SK-N-SH treated with all-trans-retinoic acid at 6 μM for 48 hours (cell line): Measurements from ENCODE around the gene TBCD.

Source experiments
- ATAC-seq: fragments of 200-7000 bp; cut with Tn5 transposase; 3 replicates; pipeline ENCODE4 v1.9.1; 2020; ENCODE audit warnings: mild to moderate bottlenecking, moderate library complexity
- ARNTL ChIP-seq: fragments of 450-650 bp; formaldehyde crosslinking; IDR thresholded peaks from 2 replicates; pipeline ENCODE4 v1.5.0; 2020; ENCODE audit warnings: low read depth, mild to moderate bottlenecking, moderate library complexity, borderline replicate concordance
- BACH2 ChIP-seq: fragments of 250-450 bp; sonication (Bioruptor Pico); IDR thresholded peaks from 2 replicates; pipeline ENCODE4 v1.9.0; 2021; ENCODE audit warnings: mild to moderate bottlenecking, borderline replicate concordance
- CSDC2 ChIP-seq: fragments of 250-450 bp; sonication (Bioruptor Pico); IDR thresholded peaks from 2 replicates; pipeline ENCODE4 v1.5.0; 2020; ENCODE audit warnings: mild to moderate bottlenecking, moderate library complexity
- ESRRG ChIP-seq: fragments of 250-450 bp; sonication (Bioruptor Pico); IDR thresholded peaks from 2 replicates; pipeline ENCODE4 v1.6.1; 2021; ENCODE audit warnings: mild to moderate bottlenecking
- GLIS3 ChIP-seq: fragments of 250-450 bp; sonication (Bioruptor Pico); IDR thresholded peaks from 2 replicates; pipeline ENCODE4 v1.5.0; 2020; ENCODE audit warnings: mild to moderate bottlenecking, moderate library complexity
- ISL1 ChIP-seq: fragments of 250-450 bp; sonication (Bioruptor Pico); IDR thresholded peaks from 2 replicates; pipeline ENCODE4 v2.1.2; 2022; ENCODE audit warnings: mild to moderate bottlenecking, moderate library complexity
- OSR1 ChIP-seq: fragments of 250-450 bp; sonication (Bioruptor Pico); IDR thresholded peaks from 2 replicates; pipeline ENCODE4 v1.8.0; 2022; ENCODE audit warnings: moderate library complexity, mild to moderate bottlenecking, inconsistent platforms
- PPARA ChIP-seq: fragments of 250-450 bp; sonication (Bioruptor Pico); IDR thresholded peaks from 2 replicates; pipeline ENCODE4 v1.5.0; 2020; ENCODE audit warnings: mild to moderate bottlenecking, borderline replicate concordance
- RARB ChIP-seq: fragments of 250-450 bp; sonication (Bioruptor Pico); IDR thresholded peaks from 2 replicates; pipeline ENCODE4 v1.8.0; 2021; ENCODE audit warnings: mild to moderate bottlenecking, moderate library complexity
- SNAI2 ChIP-seq: fragments of 250-450 bp; sonication (Bioruptor Pico); IDR thresholded peaks from 2 replicates; pipeline ENCODE4 v1.5.0; 2020; ENCODE audit warnings: mild to moderate bottlenecking, moderate library complexity
- TCF4 ChIP-seq: fragments of 250-450 bp; sonication (Bioruptor Pico); IDR thresholded peaks from 2 replicates; pipeline ENCODE4 v1.8.0; 2021; ENCODE audit warnings: mild to moderate bottlenecking, moderate library complexity, borderline replicate concordance
- TOX ChIP-seq: fragments of 250-450 bp; sonication (Bioruptor Pico); IDR thresholded peaks from 2 replicates; pipeline ENCODE4 v1.8.0; 2021; ENCODE audit warnings: mild to moderate bottlenecking, moderate library complexity, borderline replicate concordance
- ZC3H10 ChIP-seq: fragments of 250-450 bp; sonication (Bioruptor Pico); IDR thresholded peaks from 2 replicates; pipeline ENCODE4 v1.5.1; 2021; ENCODE audit warnings: mild to moderate bottlenecking, moderate library complexity
- ZFP3 ChIP-seq: fragments of 250-450 bp; sonication (Bioruptor Pico); IDR thresholded peaks from 2 replicates; pipeline ENCODE4 v1.5.0; 2020; ENCODE audit warnings: mild to moderate bottlenecking, moderate library complexity
- ZFP30 ChIP-seq: fragments of 450-650 bp; formaldehyde crosslinking; IDR thresholded peaks from 2 replicates; pipeline ENCODE4 v1.5.0; 2022; ENCODE audit warnings: mild to moderate bottlenecking, moderate library complexity
- ZNF565 ChIP-seq: fragments of 450-650 bp; formaldehyde crosslinking; conservative IDR thresholded peaks from 2 replicates; pipeline ENCODE4 v1.5.0; 2020; ENCODE audit warnings: low read depth, mild to moderate bottlenecking, moderate library complexity
- ZNF70 ChIP-seq: fragments of 450-650 bp; formaldehyde crosslinking; IDR thresholded peaks from 2 replicates; pipeline ENCODE4 v1.5.0; 2020; ENCODE audit warnings: mild to moderate bottlenecking, moderate library complexity
- ZNF8 ChIP-seq: fragments of 450-650 bp; formaldehyde crosslinking; IDR thresholded peaks from 2 replicates; pipeline ENCODE4 v1.5.0; 2020; ENCODE audit warnings: mild to moderate bottlenecking, moderate library complexity
- TF ChIP-seq, protein P1 (sequence below): fragments of 250-450 bp; sonication (Bioruptor Pico); IDR thresholded peaks from 2 replicates; pipeline ENCODE4 v1.8.0; 2021; ENCODE audit warnings: low read depth, mild to moderate bottlenecking, moderate library complexity, borderline replicate concordance
- TF ChIP-seq, protein P2 (sequence below): fragments of 250-450 bp; sonication (Bioruptor Pico); IDR thresholded peaks from 2 replicates; pipeline ENCODE4 v1.5.1; 2021; ENCODE audit warnings: mild to moderate bottlenecking, moderate library complexity
- TF ChIP-seq, protein P3 (sequence below): fragments of 250-450 bp; sonication (Bioruptor Pico); IDR thresholded peaks from 2 replicates; pipeline ENCODE4 v1.5.0; 2020; ENCODE audit warnings: mild to moderate bottlenecking, moderate library complexity
- TF ChIP-seq, protein P4 (sequence below): fragments of 250-450 bp; sonication (Bioruptor Pico); IDR thresholded peaks from 2 replicates; pipeline ENCODE4 v1.5.1; 2020; ENCODE audit warnings: low read depth, mild to moderate bottlenecking, moderate library complexity
- TF ChIP-seq, protein P5 (sequence below): fragments of 250-450 bp; sonication (Bioruptor Pico); IDR thresholded peaks from 2 replicates; pipeline ENCODE4 v1.8.0; 2020; ENCODE audit warnings: mild to moderate bottlenecking, moderate library complexity, borderline replicate concordance

TBCD gene

DNA sequence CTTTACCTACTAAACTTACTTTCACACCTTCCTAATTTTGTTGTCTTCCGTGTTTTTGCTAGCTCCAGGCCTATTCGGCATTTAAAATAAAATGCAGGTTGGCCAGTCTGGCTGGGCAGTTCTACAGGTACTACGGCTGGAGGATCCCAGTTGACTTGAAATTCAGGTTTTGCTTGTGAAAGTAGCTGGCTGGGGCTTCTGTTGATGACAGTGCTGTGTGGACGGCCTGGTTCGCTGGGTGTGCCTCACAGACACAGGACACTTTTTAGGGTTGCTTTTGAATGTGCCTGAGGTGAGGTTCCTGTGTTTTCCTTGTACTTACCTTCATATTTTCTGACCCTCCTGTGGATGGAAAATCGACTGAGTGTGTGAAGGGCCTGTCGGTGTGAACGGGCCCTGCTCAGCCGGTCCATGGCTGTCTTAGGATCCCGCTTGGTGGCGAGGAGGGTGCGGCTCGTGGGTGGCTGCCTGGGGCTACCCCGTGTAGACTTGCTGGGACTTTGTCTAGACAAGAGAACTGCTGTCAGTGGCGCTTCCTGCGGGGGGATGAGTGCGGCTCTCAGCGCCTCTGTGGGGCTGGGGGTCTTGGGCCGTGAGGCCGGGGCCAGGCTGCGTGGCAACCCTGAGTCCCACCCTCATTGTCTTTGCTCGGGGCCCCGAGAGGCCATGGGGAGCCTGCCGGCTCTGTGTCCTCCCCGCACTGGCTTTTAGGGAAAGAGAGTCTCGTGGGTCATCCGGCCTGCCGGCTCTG lies 106.7 kb downstream of the TBCD start:
- no peak for ATAC-seq
- TF ChIP-seq PPARA (CRISPR knock-in tag) (no peak), ZFP30 (no peak), ZNF70 (CRISPR knock-in tag) (no peak), RARB (CRISPR knock-in tag) (no peak), BACH2 (no peak), ISL1 (no peak), GLIS3 (CRISPR knock-in tag) (no peak), ESRRG (CRISPR knock-in tag) (no peak), SNAI2 (CRISPR knock-in tag) (no peak), TCF4 (no peak), ZC3H10 (CRISPR knock-in tag) (no peak), ZFP3 (no peak), CSDC2 (CRISPR knock-in tag) (no peak), TOX (CRISPR knock-in tag) (no peak), OSR1 (CRISPR knock-in tag) (no peak)
- TF ChIP-seq, protein P1, sequence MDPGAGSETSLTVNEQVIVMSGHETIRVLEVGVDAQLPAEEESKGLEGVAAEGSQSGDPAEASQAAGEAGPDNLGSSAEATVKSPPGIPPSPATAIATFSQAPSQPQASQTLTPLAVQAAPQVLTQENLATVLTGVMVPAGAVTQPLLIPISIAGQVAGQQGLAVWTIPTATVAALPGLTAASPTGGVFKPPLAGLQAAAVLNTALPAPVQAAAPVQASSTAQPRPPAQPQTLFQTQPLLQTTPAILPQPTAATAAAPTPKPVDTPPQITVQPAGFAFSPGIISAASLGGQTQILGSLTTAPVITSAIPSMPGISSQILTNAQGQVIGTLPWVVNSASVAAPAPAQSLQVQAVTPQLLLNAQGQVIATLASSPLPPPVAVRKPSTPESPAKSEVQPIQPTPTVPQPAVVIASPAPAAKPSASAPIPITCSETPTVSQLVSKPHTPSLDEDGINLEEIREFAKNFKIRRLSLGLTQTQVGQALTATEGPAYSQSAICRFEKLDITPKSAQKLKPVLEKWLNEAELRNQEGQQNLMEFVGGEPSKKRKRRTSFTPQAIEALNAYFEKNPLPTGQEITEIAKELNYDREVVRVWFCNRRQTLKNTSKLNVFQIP (CRISPR knock-in tag) = no peak
- TF ChIP-seq, protein P2, sequence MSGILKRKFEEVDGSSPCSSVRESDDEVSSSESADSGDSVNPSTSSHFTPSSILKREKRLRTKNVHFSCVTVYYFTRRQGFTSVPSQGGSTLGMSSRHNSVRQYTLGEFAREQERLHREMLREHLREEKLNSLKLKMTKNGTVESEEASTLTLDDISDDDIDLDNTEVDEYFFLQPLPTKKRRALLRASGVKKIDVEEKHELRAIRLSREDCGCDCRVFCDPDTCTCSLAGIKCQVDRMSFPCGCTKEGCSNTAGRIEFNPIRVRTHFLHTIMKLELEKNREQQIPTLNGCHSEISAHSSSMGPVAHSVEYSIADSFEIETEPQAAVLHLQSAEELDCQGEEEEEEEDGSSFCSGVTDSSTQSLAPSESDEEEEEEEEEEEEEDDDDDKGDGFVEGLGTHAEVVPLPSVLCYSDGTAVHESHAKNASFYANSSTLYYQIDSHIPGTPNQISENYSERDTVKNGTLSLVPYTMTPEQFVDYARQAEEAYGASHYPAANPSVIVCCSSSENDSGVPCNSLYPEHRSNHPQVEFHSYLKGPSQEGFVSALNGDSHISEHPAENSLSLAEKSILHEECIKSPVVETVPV (CRISPR knock-in tag) = no peak
- TF ChIP-seq, protein P3, sequence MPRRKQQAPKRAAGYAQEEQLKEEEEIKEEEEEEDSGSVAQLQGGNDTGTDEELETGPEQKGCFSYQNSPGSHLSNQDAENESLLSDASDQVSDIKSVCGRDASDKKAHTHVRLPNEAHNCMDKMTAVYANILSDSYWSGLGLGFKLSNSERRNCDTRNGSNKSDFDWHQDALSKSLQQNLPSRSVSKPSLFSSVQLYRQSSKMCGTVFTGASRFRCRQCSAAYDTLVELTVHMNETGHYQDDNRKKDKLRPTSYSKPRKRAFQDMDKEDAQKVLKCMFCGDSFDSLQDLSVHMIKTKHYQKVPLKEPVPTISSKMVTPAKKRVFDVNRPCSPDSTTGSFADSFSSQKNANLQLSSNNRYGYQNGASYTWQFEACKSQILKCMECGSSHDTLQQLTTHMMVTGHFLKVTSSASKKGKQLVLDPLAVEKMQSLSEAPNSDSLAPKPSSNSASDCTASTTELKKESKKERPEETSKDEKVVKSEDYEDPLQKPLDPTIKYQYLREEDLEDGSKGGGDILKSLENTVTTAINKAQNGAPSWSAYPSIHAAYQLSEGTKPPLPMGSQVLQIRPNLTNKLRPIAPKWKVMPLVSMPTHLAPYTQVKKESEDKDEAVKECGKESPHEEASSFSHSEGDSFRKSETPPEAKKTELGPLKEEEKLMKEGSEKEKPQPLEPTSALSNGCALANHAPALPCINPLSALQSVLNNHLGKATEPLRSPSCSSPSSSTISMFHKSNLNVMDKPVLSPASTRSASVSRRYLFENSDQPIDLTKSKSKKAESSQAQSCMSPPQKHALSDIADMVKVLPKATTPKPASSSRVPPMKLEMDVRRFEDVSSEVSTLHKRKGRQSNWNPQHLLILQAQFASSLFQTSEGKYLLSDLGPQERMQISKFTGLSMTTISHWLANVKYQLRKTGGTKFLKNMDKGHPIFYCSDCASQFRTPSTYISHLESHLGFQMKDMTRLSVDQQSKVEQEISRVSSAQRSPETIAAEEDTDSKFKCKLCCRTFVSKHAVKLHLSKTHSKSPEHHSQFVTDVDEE (CRISPR knock-in tag) = no peak
- TF ChIP-seq, protein P4, sequence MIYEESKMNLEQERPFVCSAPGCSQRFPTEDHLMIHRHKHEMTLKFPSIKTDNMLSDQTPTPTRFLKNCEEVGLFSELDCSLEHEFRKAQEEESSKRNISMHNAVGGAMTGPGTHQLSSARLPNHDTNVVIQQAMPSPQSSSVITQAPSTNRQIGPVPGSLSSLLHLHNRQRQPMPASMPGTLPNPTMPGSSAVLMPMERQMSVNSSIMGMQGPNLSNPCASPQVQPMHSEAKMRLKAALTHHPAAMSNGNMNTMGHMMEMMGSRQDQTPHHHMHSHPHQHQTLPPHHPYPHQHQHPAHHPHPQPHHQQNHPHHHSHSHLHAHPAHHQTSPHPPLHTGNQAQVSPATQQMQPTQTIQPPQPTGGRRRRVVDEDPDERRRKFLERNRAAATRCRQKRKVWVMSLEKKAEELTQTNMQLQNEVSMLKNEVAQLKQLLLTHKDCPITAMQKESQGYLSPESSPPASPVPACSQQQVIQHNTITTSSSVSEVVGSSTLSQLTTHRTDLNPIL = no peak
- TF ChIP-seq, protein P5, sequence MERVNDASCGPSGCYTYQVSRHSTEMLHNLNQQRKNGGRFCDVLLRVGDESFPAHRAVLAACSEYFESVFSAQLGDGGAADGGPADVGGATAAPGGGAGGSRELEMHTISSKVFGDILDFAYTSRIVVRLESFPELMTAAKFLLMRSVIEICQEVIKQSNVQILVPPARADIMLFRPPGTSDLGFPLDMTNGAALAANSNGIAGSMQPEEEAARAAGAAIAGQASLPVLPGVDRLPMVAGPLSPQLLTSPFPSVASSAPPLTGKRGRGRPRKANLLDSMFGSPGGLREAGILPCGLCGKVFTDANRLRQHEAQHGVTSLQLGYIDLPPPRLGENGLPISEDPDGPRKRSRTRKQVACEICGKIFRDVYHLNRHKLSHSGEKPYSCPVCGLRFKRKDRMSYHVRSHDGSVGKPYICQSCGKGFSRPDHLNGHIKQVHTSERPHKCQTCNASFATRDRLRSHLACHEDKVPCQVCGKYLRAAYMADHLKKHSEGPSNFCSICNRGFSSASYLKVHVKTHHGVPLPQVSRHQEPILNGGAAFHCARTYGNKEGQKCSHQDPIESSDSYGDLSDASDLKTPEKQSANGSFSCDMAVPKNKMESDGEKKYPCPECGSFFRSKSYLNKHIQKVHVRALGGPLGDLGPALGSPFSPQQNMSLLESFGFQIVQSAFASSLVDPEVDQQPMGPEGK (CRISPR knock-in tag) = no peak

DNA sequence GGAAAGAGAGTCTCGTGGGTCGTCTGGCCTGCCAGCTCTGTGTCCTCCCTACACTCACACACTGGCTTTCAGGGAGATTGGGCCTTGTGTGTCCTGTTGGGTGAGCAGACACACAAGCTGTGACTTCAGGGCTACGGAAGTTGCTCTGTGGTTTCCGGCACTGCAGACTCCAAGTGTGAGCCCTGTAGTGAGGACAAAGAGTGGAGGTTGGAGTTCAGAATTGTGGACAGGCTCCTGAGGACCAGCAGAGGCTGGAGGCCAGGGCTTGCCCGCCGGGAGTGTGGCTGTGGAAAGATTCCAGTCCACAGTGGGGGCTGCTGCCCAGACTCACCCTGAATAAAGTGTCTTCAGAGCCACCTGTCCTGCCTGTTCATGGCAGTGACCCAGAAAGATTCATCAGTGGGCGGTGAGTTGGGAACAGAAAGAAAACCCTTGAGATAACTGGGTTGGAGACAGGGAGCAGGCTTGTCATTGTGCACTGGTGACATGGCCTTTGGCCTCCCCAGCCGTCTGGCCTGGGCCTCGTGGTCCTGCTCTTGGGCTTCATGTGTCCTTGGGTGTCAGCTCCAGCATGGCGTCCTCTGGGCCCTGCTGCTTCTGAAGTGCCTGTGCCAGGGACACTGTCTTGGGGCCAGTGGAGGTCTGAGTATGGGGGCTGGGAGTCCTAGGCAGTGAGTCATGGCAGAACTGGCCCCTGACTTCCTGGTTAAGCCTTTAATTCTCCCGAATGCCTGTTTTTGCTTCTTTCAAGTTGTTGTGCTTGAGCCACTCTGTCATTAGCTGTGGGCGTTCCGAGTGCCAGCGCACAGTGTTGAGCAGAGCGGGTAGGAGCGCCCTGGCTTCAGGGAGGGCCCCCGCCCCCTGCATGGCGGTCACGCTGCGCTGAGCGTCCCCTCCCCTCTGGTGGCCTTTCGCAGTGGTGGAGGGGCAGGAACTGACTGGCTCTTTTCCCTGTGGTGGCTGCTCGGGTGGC lies 107.9 kb downstream of the TBCD start:
- ATAC-seq = peak; percentile 64
- TF ChIP-seq ZNF8 (no peak), SNAI2 (CRISPR knock-in tag) (no peak), ISL1 (no peak), GLIS3 (CRISPR knock-in tag) (no peak), TOX (CRISPR knock-in tag) (no peak), PPARA (CRISPR knock-in tag) (no peak), CSDC2 (CRISPR knock-in tag) (no peak), ZC3H10 (CRISPR knock-in tag) (no peak), OSR1 (CRISPR knock-in tag) (no peak), ZNF70 (CRISPR knock-in tag) (no peak), ZNF565 (CRISPR knock-in tag) (no peak), ESRRG (CRISPR knock-in tag) (no peak), ZFP3 (no peak), BACH2 (no peak), RARB (CRISPR knock-in tag) (no peak), ARNTL (no peak)
- TF ChIP-seq, protein P3 (CRISPR knock-in tag) = no peak
- TF ChIP-seq, protein P5 (CRISPR knock-in tag) = no peak
